ENCODE data around the gene MSANTD7.
"Not testable (repeated sequence)": the region's sequence is repeated elsewhere in the genome, so short reads cannot be mapped to it uniquely, and the experiment has no call there.

The MSANTD7 gene

DNA sequence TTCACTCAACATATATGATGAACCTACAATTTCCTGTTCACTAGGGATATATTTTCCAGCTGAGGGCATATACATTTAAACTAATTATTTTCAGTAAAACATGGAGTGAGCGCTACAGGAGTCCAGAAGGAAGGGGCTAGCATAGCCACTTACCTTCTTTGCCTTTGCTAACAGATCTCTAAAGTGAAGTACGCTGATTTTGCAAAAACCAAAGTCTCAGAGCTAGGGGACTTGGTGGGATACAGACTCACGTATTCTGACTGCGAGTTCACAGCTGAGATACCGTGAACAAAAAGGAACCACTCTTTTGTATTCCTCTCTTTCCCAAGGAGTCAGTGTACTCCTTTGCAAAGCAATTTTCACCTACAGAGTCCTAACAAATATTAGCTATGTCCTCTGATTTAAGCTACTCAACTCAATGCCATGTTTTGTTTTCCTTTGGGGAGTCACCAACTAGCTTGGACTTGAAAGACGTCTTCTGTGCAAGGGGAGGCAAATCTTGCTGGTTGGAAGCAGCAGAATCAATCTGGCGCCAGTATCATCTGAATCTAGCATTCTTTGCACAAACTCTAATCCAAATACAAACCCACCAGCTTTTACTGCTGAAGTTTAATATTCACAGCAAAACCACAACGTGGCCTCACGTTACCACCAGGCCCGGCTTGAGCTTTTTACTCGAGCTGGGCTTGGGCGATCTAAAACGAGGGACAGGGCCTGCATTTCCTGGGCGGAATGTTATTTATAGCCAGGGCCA, 926 bp upstream of the MSANTD7 start:
- DNase-seq (ENCODE audit: low read depth): no peak

DNA sequence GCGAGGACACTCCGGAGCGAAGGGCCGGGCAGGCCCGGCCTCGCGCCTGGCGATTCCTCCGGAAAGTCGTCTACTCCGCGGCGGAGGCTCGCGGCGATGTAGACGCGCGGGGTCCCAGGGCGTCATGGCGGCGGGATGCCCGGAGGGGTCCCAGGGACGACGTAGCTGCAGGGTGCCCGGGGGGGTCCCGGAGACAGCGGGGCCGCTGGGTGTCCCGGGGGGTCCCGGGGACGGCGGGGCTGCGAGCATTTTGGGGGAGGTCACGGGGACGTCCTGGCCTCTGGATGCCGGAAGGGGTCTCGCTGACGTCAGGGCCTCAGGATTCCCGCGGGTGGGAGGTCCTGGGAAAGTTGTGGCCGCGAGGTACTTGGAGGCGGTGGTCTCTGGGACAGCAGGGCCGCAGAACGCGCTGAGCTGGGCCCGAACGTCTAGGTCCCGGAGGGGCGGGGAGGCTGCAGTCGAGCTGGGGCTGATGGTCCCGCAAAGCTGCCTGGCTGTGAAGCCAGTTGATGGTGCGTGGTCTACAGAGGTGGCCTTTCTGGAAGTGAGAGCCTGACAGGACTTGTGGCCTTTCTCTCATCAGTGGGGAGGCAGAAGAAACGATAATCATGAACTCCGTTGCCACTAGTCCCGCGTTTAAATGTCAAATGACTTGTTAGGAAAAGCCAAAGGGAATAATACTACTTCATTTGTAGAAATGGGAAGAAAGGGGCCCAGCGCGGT, 637 bp downstream of the MSANTD7 start:
- DNase-seq (ENCODE audit: low read depth): no peak

- DNase-seq (ENCODE audit: low read depth): no peak
Measured at GRCh38 chr10:14839305-14839695, 1.2 kb downstream of the MSANTD7 start.

DNA sequence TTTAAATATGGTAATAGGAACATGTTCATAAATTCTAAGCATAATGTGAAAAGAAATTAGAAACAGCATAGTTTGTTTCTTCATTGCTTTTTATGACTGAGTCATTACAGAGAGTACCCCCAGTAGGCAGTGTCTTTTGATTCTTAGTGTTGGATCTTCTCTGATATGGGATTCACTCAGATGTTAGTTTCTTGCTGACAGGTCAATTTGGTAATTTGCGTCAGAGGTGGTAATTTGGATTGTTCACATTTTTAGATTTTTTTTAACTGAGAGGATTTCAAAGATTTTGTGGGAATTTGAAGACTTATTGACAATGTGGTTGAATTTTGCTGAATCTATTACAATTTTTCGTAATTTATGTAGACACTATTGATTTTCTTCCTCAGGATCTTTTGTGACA, 2.1 kb downstream of the MSANTD7 start:
- DNase-seq (ENCODE audit: low read depth): no peak

- no peak for DNase-seq (ENCODE audit: low read depth)
Measured at GRCh38 chr10:14843327-14843988, 5.4 kb downstream of the MSANTD7 start.

- no peak for DNase-seq (ENCODE audit: low read depth)
Measured at GRCh38 chr10:14844948-14845347, 6.8 kb downstream of the MSANTD7 start.

DNA sequence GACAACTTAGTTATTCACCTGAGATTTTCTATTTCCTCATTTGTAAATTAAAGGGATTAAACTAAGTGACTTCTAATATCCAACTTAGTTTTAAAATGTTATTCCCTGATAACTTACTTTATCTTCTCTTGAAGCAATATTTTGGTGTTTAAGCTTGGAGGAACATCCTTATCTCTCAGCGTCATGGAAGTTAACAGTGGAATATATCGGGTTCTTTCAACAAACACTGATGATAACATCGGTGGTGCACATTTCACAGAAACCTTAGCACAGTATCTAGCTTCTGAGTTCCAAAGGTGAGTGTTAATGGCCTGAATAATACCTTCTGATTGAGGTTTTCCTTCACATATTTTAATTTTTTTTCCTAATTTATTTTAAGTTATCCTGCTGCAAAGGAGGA, 14.1 kb downstream of the MSANTD7 start:
- no peak for DNase-seq (ENCODE audit: low read depth)

GRCh38 chr10:14855453-14855852, 17.3 kb downstream of the MSANTD7 start:
- no peak for DNase-seq (ENCODE audit: low read depth)

- no peak for DNase-seq (ENCODE audit: low read depth)
Measured at GRCh38 chr10:14858338-14858960, 20.3 kb downstream of the MSANTD7 start.

DNA sequence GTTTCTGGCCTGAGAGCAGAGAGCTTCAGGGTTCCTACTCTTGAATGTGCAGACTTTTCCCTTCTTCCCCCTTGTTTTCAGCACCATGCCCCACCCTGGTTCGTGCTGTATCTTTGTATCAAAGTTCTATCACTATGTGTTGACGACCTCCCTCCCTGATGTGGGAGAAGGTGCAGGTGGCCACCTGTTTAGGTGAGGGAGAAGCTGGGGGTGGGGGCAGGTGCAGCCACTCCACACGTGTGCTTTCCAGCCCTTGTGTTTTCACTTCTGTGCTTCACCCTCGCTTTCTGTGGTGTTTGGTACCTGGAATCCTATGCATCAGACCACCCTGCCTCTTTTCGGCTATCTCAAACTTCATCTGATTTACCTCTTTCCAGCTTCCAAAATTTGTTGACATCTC, 20.9 kb downstream of the MSANTD7 start:
- DNase-seq (ENCODE audit: low read depth): no peak

- DNase-seq (ENCODE audit: low read depth): no peak
Measured at GRCh38 chr10:14859775-14860174, 21.7 kb downstream of the MSANTD7 start.

DNA sequence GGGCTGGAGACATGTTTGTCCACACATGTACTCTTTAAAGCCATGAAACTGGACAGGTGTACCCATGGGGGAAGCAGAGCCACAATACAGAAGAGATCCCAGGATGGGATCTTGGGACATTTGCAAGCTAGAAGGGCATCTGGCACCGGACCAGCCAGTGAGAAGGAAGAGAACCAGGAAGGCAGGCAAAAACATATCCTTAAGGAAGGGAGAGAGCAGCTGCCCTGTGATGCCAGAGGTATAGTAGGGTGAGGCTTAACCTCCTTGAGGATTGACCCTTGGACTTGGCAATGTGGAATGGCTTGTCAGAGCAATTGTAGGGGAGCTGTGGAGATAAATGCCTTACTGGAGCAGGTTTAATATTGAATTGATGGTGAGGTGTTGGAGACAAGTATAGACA, 22.7 kb downstream of the MSANTD7 start:
- DNase-seq (ENCODE audit: low read depth): no peak

DNA sequence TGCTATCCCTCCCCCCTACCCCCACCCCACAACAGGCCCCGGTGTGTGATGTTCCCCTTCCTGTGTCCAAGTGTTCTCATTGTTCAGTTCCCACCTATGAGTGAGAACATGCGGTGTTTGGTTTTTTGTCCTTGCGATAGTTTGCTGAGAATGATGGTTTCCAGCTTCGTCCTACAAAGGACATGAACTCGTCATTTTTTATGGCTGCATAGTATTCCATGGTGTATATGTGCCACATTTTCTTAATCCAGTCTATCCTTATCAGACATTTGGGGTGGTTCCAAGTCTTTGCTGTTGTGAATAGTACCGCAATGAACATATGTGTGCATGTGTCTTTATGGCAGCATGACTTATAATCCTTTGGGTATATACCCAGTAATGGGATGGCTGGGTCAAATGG, 26.4 kb downstream of the MSANTD7 start:
- not testable (repeated sequence) for DNase-seq (ENCODE audit: low read depth)

GRCh38 chr10:14864871-14865270, 26.8 kb downstream of the MSANTD7 start:
- DNase-seq (ENCODE audit: low read depth): not testable (repeated sequence)

- no peak for DNase-seq (ENCODE audit: low read depth)
Measured at GRCh38 chr10:14873090-14873760, 35.1 kb downstream of the MSANTD7 start.

- no peak for DNase-seq (ENCODE audit: low read depth)
Measured at GRCh38 chr10:14875941-14876340, 37.8 kb downstream of the MSANTD7 start.

GRCh38 chr10:14876764-14877163, 38.7 kb downstream of the MSANTD7 start:
- DNase-seq (ENCODE audit: low read depth): no peak

DNA sequence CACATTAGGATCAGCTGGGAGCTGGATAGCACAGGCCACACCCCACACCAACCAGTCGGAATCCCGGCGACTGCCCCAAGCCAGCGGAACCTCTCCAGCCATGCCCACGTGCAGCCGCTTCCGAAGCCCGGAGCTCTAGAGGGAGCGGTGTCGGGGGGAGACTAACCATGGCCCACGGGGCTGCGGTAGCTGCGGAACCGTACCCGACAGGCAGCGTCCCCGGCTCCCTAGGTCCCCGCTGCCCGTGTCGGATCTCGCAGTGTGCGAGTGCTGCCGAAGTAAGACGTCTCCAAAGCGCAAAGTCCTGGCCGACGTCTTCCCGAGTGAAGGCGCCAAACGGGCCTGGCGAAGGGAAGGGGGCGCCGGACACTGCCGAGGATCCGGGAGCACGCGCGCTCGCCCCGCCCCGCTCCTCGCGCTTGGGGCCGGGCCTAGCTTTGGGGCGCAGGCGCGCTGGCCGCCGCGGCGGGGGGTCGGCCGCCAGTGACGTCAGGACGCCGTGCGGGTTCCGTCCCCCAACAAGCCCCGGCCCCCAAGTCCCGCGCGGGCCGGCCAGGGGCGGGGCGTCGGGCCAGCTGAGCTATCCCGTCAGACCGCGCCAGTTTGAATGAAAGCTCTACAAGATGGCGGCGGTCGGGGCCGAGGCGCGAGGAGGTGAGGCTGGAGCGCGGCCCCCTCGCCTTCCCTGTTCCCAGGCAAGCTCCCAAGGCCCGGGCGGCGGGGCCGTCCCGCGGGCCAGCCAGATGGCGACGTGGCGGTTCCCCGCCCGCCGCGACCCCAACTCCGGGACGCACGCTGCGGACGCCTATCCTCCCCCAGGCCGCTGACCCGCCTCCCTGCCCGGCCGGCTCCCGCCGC, 40.4 kb downstream of the MSANTD7 start, which contains the start of gene SUV39H2:
Gene SUV39H2, plus strand, starts transcription at position 601 of the 858 bp plus-strand sequence. Its CDS starts 23 bp downstream, at position 624.
- peak; percentile 94 for DNase-seq (ENCODE audit: low read depth)

- peak; percentile 13 for DNase-seq (ENCODE audit: low read depth)
Measured at GRCh38 chr10:14879124-14879927, 41.2 kb downstream of the MSANTD7 start.

- DNase-seq (ENCODE audit: low read depth): no peak
Measured at GRCh38 chr10:14879928-14880193, 41.8 kb downstream of the MSANTD7 start.
